Left renal pelvis (tissue), 4 donors: ENCODE measurements around the gene KIFC3. TPM values are rescaled to one million over a fixed set of nuclear protein-coding genes. Genes with fewer than 3 reads are reported as not detected.
"Not testable (repeated sequence)": the region's sequence is repeated elsewhere in the genome, so short reads cannot be mapped to it uniquely, and the experiment has no call there.

Experiments used
- DNase-seq, 4 donors: peaks; one replicate each; pipeline ENCODE4 v3.0.0-alpha.2; 2013; ENCODE audit warnings: low read depth in 4 of 4, low spot score in 3 of 4
- polyA plus RNA-seq, 4 donors: library from polyadenylated mRNA; unstranded; fragments of 120-200 nt; gene quantifications; one replicate each; pipeline ENCODE4 v1.2.1, GENCODE V29; 2013; ENCODE audit not compliant: insufficient read length in 4 of 4

KIFC3 gene
- polyA plus RNA-seq, 4 donors = 14.5 to 80.1 (median 43.7) TPM

DNA sequence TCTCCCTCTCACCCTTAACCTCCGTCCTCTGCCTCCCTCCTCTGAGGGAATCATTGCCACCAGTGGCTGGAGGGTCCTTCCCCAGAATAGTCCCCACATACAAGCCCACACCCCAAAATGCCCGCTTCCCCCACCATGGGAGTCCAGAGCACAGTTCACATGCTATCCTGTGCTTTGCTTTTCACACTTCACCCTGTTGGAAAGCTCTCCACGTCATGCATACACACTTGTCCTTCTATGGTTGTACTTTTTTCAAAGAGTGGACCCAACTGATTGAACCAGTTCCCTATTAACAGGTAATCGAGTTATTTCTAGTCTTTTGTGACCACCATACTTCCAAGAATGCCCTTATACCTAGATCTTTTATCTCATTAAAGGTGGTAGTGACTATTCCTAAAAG lies 23.8 kb upstream of the KIFC3 start:
- DNase-seq = no peak

DNA sequence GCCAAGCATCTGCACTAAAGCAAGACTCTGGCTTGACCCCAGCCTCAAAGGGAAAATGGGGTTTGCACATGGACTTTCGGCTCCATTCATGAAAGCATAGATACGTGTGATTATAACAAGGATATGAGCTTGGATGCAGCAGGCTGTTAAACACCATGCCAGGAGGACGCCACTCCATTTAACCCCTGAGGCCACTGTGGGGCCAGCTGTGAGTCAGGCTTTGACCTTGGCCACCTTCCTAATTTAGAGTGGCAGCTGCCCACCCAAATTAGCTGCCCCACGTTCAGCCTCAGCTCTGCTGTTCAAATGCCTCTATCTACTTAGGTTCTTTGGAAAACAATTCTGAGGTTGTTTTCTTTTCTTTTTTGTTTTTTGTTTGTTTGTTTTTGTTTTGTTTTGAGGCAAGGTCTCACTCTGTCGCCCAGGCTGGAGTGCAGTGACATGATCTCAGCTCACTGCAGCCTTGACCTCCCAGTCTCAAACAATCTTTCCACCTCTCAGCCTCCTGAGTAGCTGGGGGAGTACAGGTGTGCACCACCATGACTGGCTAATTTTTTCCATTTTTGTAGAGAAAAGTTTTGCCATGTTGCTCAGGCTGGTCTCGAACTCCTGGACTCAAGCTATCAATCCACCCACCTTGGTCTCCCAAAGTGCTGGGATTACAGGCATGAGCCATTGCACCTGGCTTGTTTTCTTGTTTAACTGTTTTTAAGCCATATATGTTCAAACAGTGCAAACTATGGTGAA lies 23.2 kb upstream of the KIFC3 start:
- no peak for DNase-seq

DNA sequence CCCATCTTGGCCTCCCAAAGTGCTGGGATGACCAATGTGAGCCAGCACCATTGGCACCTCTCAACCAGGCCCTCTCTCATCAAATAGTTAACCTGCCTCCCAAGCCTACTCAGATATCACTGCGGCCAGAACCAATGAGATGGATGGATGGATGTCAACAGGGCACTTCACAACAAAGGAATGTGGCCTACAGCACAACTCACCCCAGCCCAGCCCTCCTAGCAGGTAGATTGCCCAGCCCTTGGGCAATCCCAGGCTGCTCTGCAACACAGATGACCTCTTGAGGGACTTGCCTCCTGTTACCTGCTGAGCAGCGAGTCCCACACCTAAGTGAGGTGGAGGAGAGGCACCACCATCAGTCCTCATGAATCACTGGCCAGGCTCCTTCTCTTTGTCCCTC lies 22.6 kb upstream of the KIFC3 start:
- no peak for DNase-seq

DNA sequence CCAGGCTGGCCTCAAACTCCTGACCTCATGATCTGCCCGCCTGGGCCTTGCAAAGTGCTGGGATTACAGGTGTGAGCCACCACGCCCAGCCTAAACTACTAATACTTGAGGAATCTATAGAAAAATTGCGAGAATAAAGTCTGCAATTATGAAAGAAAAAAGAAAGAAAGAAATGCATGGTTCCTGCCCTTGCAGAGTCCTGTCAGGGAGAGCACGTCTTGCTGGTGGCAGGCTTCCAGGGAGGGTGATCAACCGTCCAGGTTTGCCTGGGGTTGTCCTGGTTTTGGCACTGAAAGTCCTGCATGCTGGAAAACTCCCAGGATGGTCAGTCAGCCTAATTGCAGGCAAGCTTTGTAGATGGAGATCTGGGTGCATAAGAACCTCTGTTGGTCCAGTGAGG lies 21.5 kb upstream of the KIFC3 start:
- no peak for DNase-seq

DNA sequence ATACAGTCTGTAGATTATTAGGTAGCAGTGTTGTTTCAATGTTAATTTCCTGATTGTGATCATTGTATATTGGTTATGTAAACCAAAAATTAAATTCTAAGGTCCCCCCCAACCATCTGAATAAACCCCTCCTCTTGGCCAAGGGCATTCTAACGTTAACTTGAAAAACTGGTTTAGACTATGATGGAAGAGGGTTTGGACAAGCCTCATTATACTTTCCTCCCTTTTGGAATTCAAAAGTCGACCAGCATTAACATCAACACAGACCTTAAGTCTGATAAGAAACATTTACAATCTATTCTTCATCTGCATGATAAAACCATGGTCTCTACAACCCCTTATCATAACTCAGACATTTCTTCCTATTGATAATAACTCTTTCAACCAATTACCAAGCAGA lies 20.6 kb upstream of the KIFC3 start:
- no peak for DNase-seq

DNA sequence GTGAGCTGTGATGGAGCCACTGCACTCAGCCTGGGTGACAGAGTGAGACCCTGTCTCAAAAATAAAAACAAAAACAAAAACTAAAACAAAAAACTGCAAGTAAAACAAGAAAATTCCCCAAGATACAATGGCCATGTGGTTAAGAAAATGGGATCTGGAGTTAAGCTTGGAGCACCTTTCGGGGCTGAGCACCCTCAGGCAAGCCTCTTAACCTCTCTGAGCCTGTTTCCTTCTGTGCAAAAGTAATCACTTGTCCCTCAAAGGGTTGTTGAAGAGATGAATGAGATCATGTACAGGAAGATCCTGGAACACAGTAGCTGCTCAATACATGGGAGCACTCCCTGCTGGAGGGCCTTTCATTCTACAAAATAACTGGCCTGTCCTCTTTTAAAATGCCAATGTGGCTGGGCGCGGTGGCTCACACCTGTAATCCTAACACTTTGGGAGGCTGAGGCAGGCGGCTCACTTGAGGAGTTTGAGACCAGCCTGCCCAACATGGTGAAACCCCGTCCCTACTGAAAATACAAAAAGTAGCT lies 19.8 kb upstream of the KIFC3 start:
- DNase-seq = no peak

DNA sequence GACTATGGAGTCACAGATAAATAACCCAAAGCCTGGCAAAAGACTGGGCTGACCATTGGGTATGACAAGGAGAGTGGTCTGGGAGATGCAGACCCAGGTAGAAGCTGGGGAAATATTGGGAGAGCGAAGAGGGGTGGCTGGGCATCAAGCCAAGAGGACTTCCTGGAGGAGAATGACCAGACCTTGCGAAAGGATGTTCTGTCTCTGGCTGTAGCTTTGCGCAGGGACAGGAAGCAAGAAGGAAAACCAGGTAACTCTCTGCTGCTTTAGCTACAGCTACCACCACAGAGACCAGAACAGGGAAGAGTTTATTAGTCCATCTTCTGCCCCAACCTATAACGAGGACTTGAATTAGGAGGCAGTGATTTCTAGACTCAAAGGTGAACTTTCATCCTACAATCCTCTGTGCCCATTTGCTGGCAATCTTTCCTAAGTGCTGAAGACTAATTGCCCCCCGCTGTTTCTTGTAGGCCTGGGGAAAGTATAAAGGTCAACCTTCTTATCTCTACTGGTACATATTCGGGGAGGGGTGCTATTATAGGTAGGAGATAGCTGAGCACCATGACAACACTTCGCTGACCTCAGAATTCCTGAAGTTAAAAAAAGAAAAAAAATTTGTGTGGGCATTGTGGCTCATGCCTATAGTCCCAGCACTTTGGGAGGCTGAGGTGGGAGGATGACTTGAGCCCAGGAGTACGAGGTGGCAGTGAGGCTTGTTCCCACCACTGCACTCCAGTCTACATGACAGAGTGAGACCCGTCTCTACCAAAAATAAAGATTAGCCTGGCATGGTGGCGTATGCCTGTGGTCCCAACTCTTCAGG lies 19.1 kb upstream of the KIFC3 start:
- no peak for DNase-seq

DNA sequence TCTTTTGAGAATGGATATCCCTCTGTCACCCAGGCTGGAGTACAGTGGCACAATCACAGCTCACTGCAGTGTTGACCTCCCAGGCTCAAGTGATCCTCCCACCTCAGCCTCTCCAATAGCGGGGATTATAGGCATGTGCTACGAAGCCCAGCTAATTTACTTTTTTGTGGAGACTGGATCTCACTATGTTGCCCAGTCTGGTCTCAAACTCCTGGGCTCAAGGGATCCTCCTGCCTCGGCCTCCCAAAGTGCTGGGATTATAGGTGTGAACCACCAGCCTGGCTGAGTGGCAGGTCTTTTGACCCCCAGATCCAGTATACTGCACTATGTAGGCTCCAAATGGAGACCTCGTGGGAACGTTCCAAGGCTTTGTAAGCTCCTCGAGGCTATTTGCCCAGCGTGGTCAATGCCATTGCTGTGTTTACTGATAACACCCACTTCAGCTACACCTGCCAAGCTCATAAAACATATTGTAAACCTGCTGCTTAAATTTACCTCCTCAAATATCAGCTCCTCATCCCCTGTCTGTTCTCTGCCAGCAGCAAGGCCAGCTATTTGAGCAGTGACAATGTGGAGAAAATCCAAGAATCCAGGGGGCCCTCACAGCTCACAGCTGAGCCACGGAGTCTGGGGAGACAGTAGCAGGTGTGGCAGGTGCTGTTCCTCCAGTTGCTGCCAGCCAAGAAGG lies 16.2 kb upstream of the KIFC3 start:
- no peak for DNase-seq

DNA sequence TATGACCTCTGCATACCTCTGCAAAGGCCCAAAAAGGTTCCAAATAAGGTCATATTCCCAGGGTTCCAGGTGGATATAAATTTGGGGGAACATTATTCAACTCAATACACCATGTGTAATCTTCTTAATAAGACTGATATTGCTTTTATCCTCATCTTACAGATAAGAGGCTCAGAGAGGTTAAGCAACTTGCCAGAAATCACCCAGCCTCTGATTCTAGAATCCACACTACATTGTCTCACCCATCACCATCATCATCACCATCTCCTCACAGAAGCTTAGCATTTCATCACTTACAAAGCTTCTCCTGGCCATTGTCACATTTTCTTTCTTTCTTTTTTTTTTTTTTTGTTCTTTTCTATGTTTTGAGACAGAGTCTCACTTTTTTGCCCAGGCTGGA lies 15.4 kb upstream of the KIFC3 start:
- no peak for DNase-seq

DNA sequence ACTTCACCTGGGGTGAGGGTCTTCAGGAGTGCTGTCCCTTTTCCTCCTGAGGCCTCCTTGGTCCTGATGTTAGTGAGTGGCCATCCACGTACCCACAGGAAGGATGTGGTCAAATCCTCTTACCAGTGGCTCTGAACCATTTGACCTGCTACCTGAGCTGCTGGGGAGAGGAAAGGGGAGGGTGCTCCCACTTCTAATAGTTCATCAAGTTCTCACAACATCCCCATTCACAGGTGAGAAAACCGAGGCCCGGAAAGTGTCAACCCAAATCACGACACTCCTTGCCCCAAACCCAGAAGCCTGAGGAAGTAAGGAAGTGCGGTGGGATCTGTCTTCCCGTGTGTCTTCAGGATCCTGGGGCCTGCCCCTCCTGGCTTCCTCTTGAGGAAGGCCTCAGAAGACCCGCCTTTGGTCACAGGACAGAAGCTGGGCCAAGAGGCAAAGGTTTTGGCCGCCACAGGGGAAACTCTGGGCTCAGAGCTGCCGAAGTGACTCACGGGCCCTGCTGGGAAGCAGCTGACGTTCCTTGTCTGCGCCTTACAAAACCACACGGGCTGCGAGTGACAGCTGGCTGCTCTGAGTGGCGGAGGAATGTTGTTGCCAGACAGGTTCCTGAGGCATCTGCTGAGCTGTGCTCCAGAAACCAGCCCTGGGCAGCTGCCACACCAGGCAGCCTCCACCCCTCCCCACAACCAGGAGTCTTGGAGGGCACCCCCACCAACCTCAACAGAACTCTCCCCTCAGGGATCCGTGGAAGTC lies 13.9 kb upstream of the KIFC3 start:
- DNase-seq = no peak

DNA sequence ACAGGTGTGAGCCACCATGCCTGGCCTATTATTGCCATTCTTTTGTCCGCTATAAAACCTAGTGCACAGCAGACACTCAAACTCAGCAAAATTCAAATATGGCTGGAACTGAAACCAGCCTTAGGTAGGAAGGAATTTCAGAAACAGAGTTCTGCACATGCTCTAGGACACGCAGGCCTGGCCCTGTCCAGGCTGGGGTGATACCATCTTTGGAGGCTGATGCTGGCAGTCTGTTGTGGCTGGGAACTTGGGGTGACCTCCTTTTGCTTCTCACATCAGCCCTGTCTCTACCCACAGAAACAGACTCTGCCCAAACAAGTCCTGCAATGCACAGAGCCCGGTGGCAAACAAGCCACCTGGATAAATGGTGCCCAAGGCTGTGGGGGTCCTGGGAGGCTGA lies 12.6 kb upstream of the KIFC3 start:
- DNase-seq = no peak

DNA sequence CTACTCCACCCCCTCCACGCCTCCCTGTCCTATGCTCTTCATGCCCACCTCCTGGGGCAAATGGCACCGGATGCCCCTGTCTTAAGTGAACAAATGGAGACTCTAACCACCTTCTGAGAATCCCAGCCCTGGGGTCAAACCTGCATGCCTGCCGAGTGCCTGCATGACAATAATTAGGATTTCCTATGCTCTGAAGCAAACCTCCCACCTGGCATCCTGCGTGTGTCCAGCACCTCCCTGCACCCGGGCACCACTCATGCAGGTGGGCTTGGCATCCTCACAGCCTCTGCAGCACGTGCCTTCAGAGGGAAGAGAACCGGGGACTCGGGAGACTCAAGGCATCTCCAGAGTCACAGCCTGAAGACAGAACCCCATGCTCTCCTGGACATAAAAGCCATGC lies 11.2 kb upstream of the KIFC3 start:
- DNase-seq = no peak

DNA sequence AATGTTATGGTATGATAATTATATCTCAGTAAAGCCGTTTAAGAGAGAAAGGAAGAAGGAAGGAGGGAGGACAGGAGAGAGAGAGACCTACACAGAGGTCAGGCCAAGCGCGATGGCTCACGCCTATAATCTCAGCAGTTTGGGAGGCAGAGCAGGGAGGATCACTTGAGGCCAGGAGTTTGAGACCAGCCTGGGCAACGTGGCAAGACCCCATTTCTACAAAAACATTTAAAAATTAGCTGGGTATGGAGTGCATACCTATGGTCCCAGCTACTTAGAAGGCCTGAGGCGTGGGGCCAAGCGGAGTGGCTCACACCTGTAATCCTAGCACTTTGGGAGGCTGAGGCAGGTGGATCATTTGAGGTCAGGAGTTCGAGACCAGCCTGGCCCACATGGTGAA lies 9.0 kb upstream of the KIFC3 start:
- not testable (repeated sequence) for DNase-seq

DNA sequence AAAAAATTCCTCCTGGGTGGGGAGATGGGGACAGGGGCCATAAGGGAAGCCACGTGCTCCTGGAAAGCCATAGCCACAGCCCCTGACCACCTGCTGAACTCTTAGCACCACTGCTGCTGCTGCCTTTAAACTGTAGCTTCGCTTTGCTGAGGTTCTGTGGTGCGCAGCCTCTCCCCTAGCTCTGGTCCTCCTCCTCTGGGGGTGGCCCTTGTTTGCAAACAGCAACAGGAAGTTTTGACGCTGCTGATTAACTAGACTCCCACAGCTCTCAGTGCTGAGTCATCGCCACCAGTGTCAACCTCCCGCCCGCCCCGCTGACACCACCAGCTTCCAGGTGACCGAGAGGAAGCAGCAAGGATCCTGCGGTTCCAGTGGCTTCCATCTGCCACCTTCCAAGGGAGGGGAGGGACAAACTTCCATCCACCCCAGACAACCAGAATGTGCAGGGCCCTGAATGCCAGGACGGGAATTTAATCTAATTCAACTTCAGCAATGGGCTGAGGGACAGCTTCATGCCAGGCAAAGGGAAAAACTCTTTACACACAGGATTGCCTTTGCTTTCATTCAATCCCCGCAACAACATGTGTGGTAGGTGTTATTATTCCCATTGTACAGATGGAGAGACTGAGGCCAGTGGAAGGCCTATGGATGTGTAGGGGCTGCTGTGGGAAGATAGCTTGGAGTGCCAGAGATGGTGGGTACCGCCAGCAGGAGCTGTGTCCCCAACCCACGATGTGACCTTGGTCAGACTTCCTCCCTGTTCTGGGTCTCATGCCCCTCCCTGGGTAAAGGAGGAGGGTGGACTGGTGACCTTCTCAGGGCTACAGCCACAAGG lies 8.1 kb upstream of the KIFC3 start:
- no peak for DNase-seq

DNA sequence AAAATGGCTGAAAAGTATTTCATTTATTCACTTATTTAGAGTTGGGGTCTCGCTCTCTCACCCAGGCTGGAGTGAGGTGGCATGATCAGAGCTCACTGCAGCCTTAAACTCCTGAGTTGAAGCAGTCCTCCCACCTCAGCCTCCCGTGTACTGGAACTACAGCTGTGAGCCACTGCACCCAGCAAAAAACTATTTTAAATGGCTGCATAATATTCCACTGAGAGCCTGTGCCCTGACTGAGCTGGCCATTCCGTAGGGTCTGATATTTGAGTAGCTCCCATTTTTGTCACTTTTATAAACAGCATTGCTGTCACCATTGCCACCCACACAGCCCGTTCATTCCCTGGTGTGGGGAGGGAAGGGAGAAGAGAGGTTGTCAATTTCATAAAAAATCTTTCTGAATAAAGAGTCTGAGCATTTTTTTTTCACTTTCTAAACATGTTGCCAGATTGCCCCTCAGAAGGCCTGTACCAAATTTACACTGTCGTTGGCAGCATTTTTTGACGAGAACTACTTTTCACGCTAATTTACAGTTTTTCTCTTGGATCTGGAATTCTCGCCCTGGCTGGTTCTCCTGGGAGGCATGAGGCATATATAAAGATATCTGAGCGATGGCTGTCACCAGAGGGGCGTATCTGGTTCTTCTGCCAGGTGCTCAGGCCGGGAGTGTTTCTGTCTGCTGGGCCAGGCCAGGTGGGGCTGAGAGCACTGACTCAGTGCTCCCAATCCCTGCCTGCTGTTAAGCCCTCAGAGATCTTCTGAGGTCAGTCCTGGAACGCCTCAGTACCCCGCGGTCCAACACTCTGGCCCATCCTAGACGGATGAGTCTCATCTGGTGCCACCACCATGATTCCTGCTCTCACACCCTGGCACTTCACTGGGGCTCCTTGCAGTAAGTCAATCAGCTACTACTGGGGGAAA lies 7.2 kb upstream of the KIFC3 start:
- DNase-seq = no peak

DNA sequence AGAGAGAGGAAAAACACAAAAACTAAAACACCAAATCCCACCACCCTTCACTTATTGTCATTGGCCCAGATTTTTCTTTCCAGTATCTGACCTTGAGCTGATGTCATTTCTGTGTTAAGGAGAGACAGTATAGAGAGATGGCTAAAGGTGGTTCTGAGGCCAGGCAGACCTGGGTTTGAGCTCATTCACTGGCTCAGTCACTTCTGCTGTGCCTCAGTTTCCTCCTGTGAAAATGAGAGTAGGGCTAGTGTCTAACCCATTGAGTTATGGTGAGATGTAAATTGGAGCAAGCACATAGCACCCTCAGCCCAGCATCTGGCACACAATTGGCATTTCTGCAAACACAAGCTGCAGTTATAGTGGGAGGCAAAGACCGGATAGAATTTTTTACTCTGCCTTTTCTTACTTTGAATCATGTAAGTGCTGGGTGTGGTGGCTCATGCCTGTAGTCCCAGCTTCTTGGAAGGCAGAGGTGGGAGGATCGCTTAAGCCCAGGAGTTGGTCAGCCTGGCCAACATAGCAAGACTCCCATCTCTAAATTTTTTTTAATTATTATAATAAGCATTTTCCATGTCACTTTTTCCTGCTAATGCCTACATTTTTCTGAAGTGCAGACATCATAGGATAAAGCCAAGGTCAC lies 6.4 kb upstream of the KIFC3 start:
- DNase-seq = no peak

DNA sequence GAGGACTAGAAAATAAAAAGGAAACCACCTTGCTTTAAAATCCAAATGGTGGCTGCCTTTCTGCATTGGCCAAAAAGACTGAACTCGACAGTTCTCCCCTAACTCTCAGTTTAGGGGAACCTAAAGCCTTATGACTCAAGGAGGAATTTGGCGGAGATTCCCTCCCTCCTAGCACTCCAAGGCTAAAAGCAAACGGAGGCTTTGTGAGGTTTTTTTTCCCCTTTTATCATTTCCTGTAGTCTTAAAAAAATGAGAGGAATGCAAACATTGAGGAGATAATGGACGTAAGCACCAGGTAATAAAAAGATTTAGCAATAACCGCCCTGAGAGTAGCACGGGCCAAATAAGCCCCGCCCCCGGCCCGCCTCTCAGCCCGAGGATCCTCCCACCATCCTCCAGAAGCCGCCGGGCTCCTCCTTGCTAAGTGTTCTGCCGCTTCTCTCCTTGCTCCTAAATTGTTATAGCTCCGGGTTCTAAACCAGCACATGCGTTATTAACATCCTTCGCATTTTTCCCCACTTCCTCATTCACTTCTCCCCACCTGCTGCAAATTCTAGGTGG lies 5.8 kb upstream of the KIFC3 start:
- no peak for DNase-seq
